CD14-positive monocyte (primary cell): ENCODE results near the gene APLP1. TPM values are rescaled to one million over a fixed set of nuclear protein-coding genes. Genes with fewer than 3 reads are reported as not detected.

Source experiments
- DNase-seq, 3 donors: peaks; one replicate each; pipeline ENCODE4 v3.0.0-alpha.2; 2011 to 2022
- H2AFZ ChIP-seq: 2 replicates; pipeline ENCODE4 v1.6.0; 2012; ENCODE audit warnings: mild to moderate bottlenecking, low read depth, low read length, inconsistent platforms; ENCODE audit not compliant: insufficient read depth, poor library complexity, severe bottlenecking
- H3K27ac ChIP-seq, 2 donors: 1 replicate in 1 of 2; 2 replicates in 1 of 2; pipeline ENCODE4 v1.5.1; 2012 to 2013; ENCODE audit warnings: low read length in 2 of 2, control low read depth in 1 of 2, inconsistent platforms in 1 of 2, low read depth in 1 of 2, mild to moderate bottlenecking in 1 of 2
- H3K27me3 ChIP-seq, 2 donors: one replicate each; pipeline versions ENCODE4 v1.6.0 to v1.6.1; 2011 to 2013; ENCODE audit warnings: low read length in 2 of 2; ENCODE audit not compliant: control insufficient read depth in 2 of 2, insufficient read depth in 2 of 2
- H3K36me3 ChIP-seq, 2 donors: replicated peaks in 1 of 2; 1 replicate in 1 of 2; 2 replicates in 1 of 2; pipeline versions ENCODE4 v1.5.1 to v1.6.1; 2012 to 2013; ENCODE audit warnings: low read length in 2 of 2, control low read depth in 1 of 2, inconsistent platforms in 1 of 2, mild to moderate bottlenecking in 1 of 2; ENCODE audit not compliant: insufficient read depth in 2 of 2, control insufficient read depth in 1 of 2
- H3K4me1 ChIP-seq, 2 donors: 1 replicate in 1 of 2; 2 replicates in 1 of 2; pipeline versions ENCODE4 v1.5.1 to v1.6.1; 2012 to 2013; ENCODE audit warnings: low read length in 2 of 2, control low read depth in 1 of 2, inconsistent platforms in 1 of 2, mild to moderate bottlenecking in 1 of 2, moderate library complexity in 1 of 2; ENCODE audit not compliant: insufficient read depth in 2 of 2, control insufficient read depth in 1 of 2
- H3K4me2 ChIP-seq: replicated peaks from 2 replicates; pipeline ENCODE3; 2012; ENCODE audit warnings: low read length, moderate library complexity, mild to moderate bottlenecking; ENCODE audit not compliant: poor library complexity, severe bottlenecking; ENCODE audit errors: extremely low read depth
- H3K4me3 ChIP-seq, 3 experiments: fragments of 200-600 bp in 1 of 3; sonication (generic) in 1 of 3; replicated peaks in 1 of 3; 1 replicate in 2 of 3; 2 replicates in 1 of 3; pipeline ENCODE4 v1.5.1; 2011 to 2013; ENCODE audit warnings: low read length in 3 of 3, mild to moderate bottlenecking in 3 of 3, control low read depth in 2 of 3, low read depth in 2 of 3, inconsistent platforms in 1 of 3, moderate library complexity in 1 of 3
- H3K79me2 ChIP-seq: 2 replicates; pipeline ENCODE4 v1.6.0; 2012; ENCODE audit warnings: mild to moderate bottlenecking, control low read depth, inconsistent platforms, low read length, moderate library complexity; ENCODE audit not compliant: insufficient read depth
- H3K9ac ChIP-seq: 2 replicates; pipeline ENCODE4 v1.6.0; 2017; ENCODE audit warnings: low read length, mild to moderate bottlenecking; ENCODE audit not compliant: insufficient read depth, poor library complexity, severe bottlenecking
- H3K9me3 ChIP-seq, 2 donors: replicated peaks in 1 of 2; 1 replicate in 1 of 2; 2 replicates in 1 of 2; pipeline versions ENCODE4 v1.5.1 to v1.6.1; 2012 to 2013; ENCODE audit warnings: low read length in 2 of 2, control low read depth in 1 of 2; ENCODE audit not compliant: control insufficient read depth in 1 of 2, insufficient read depth in 1 of 2
- H4K20me1 ChIP-seq: 2 replicates; pipeline ENCODE4 v1.6.0; 2012; ENCODE audit warnings: mild to moderate bottlenecking, low read length, control low read depth, moderate library complexity; ENCODE audit not compliant: insufficient read depth
- H3K27ac Mint-ChIP-seq, 7 donors: one replicate each; pipeline ENCODE4 v1.8.0; 2020; ENCODE audit warnings: mild to moderate bottlenecking in 7 of 7, mixed read lengths in 7 of 7, moderate library complexity in 6 of 7, inconsistent platforms in 2 of 7
- H3K27me3 Mint-ChIP-seq, 3 donors: one replicate each; pipeline ENCODE4 v1.8.0; 2021 to 2022; ENCODE audit warnings: low read depth in 3 of 3, mild to moderate bottlenecking in 3 of 3, mixed read lengths in 3 of 3, moderate library complexity in 3 of 3, inconsistent platforms in 1 of 3
- H3K36me3 Mint-ChIP-seq, 2 donors: one replicate each; pipeline ENCODE4 v1.8.0; 2020; ENCODE audit warnings: mixed read lengths in 2 of 2, inconsistent platforms in 1 of 2, mild to moderate bottlenecking in 1 of 2
- H3K4me1 Mint-ChIP-seq: one replicate; pipeline ENCODE4 v1.8.0; 2020; ENCODE audit warnings: mild to moderate bottlenecking, mixed read lengths
- H3K4me3 Mint-ChIP-seq, 2 donors: one replicate each; pipeline ENCODE4 v1.8.0; 2020; ENCODE audit warnings: mild to moderate bottlenecking in 2 of 2, mixed read lengths in 2 of 2, moderate library complexity in 1 of 2
- H3K9me3 Mint-ChIP-seq, 7 donors: one replicate each; pipeline ENCODE4 v1.8.0; 2020 to 2022; ENCODE audit warnings: mixed read lengths in 7 of 7, mild to moderate bottlenecking in 6 of 7, moderate library complexity in 6 of 7, inconsistent platforms in 2 of 7
- CTCF ChIP-seq: fragments of 200-600 bp; IDR thresholded peaks from one replicate; pipeline ENCODE4 v1.8.0; 2022; ENCODE audit warnings: antibody characterized with exemption, mild to moderate bottlenecking
- WGBS: methylation state at CpG from one replicate; pipeline ENCODE4 v1.1.5; 2013; ENCODE audit warnings: missing lambda C conversion rate; ENCODE audit not compliant: insufficient coverage; 5-methylcytosine and 5-hydroxymethylcytosine counted together
- intact Hi-C, 2 donors: fragments of 100-400 bp; cut with micrococcal nuclease; formaldehyde crosslinking; loops; one replicate each; pipeline versions ENCODE4 v1.15.0 to v1.15.1; 2023
- polyA plus RNA-seq, 3 donors: library from polyadenylated mRNA; depleted of rRNA in 1 of 3; unstranded in 2 of 3; stranded (reverse) in 1 of 3; fragments of 300-500 nt in 2 of 3; fragments of >200 nt in 1 of 3; fragmentation: Illumina TruSeq in 2 of 3; gene quantifications; 1 replicate in 2 of 3; 2 replicates in 1 of 3; pipeline ENCODE4 v1.2.3, GENCODE V29; 2012 to 2021

APLP1 gene
- polyA plus RNA-seq, 3 donors = not detected

GRCh38 chr19:35885225-35885738 is 16.9 kb downstream of the APLP1 start:
- no peak for TF ChIP-seq CTCF
- intact Hi-C loops = no loop called here
- H3K27ac ChIP-seq = no peak overlapping the region
- Mint-ChIP-seq H3K27ac (peak overlapping the region in 4 of 7 donors; percentile 40 to 74 (median 49)), H3K9me3 (no peaks in the 10 kb centered on the region), H3K36me3 (peaks cover 35 to 42% of the 10 kb centered on the region in 2 donors), H3K27me3 (peaks cover 2 to 3% (median 2%) of the 10 kb centered on the region in 3 donors), H3K4me1 (peaks cover 7% of the 10 kb centered on the region), H3K4me3 (no peak overlapping the region)
- H3K36me3 ChIP-seq = peaks cover 30 to 38% of the 10 kb centered on the region in 2 donors
- H2AFZ ChIP-seq = no peak overlapping the region
- H4K20me1 ChIP-seq = peaks cover 42% of the 10 kb centered on the region
- H3K9me3 ChIP-seq = no peaks in the 10 kb centered on the region
- H3K27me3 ChIP-seq = no peaks in the 10 kb centered on the region
- no peak overlapping the region for H3K9ac ChIP-seq
- H3K4me2 ChIP-seq = no peak overlapping the region
- H3K4me1 ChIP-seq = no peaks in the 10 kb centered on the region
- no peak overlapping the region for H3K4me3 ChIP-seq
- H3K79me2 ChIP-seq = peaks cover 1% of the 10 kb centered on the region
- no peak for DNase-seq
- WGBS = 95% methylated on average over 6 of the region's 6 CpGs

- H3K27ac ChIP-seq = no peak overlapping the region
- H2AFZ ChIP-seq = no peak overlapping the region
- no peak for DNase-seq
- no peaks in the 10 kb centered on the region for H3K9me3 Mint-ChIP-seq
- H3K27ac Mint-ChIP-seq = peak overlapping the region in 1 of 7 donors; percentile 74
- H3K36me3 Mint-ChIP-seq = peaks cover 40 to 48% of the 10 kb centered on the region in 2 donors
- no peaks in the 10 kb centered on the region for H3K9me3 ChIP-seq
- H3K4me3 ChIP-seq = no peak overlapping the region
- TF ChIP-seq CTCF = no peak
- WGBS = 96% methylated on average over 6 of the region's 8 CpGs
- no peak overlapping the region for H3K4me2 ChIP-seq
- H3K27me3 Mint-ChIP-seq = peaks cover 2 to 3% (median 2%) of the 10 kb centered on the region in 3 donors
- H3K36me3 ChIP-seq = peaks cover 36 to 44% of the 10 kb centered on the region in 2 donors
- peaks cover 7% of the 10 kb centered on the region for H3K4me1 Mint-ChIP-seq
- H4K20me1 ChIP-seq = peaks cover 49% of the 10 kb centered on the region
- no peak overlapping the region for H3K9ac ChIP-seq
- no peak overlapping the region for H3K4me3 Mint-ChIP-seq
- H3K79me2 ChIP-seq = peaks cover 5% of the 10 kb centered on the region
- no peaks in the 10 kb centered on the region for H3K27me3 ChIP-seq
- intact Hi-C loops = no loop called here
- H3K4me1 ChIP-seq = no peaks in the 10 kb centered on the region
Measured at GRCh38 chr19:35885904-35886303, 17.5 kb downstream of the APLP1 start.
